ENCODE results near the gene DHX58.

- TF ChIP-seq YY1 (IDR thresholded peaks at IDR 0.05; ENCODE audit: low read depth) = no peak
- no peak for TF ChIP-seq RAD21 (IDR thresholded peaks at IDR 0.05; ENCODE audit: low read depth)
- no peak for TF ChIP-seq TAF1 (IDR thresholded peaks at IDR 0.05; ENCODE audit: low read depth)
- no peak for TF ChIP-seq REST (IDR thresholded peaks at IDR 0.05; ENCODE audit: low read depth)
- TF ChIP-seq EP300 (IDR thresholded peaks at IDR 0.05; ENCODE audit: borderline replicate concordance) = no peak
- TF ChIP-seq EGR1 (IDR thresholded peaks at IDR 0.05) = no peak
- TF ChIP-seq CEBPB (IDR thresholded peaks at IDR 0.05) = no peak
- TF ChIP-seq MAX (IDR thresholded peaks at IDR 0.05) = no peak
- TF ChIP-seq NFIC (IDR thresholded peaks at IDR 0.05) = no peak
- no peak for TF ChIP-seq FOXM1 (IDR thresholded peaks at IDR 0.05; ENCODE audit: borderline replicate concordance, low read depth)
These were observed 14.9 kb upstream of the DHX58 start for GRCh38 chr17:42127414-42127813.
